OCI-LY1 (cell line): ENCODE data around the gene NMBR.

Experiments
- CTCF ChIP-seq: fragments of 200-600 bp; sonication (generic), shearing (Covaris generic); IDR thresholded peaks from 2 replicates; pipeline ENCODE4 v1.5.1; 2017; ENCODE audit warnings: mild to moderate bottlenecking, antibody characterized with exemption, low read length, moderate library complexity, mixed read lengths
- EZH2 ChIP-seq: fragments of 200-600 bp; sonication (generic), shearing (Covaris generic); IDR thresholded peaks from 2 replicates; pipeline ENCODE4 v1.8.0; 2017; ENCODE audit warnings: borderline replicate concordance, mixed run types, mild to moderate bottlenecking, antibody characterized with exemption, low read length, moderate library complexity, mixed read lengths

- TF ChIP-seq CTCF (no peak), EZH2 (no peak)
Measured at GRCh38 chr6:142028527-142028926, 118.4 kb downstream of the NMBR start.
